Mesodermal cell (in vitro differentiated cells): ENCODE data around the gene EFCAB7.
A peak's percentile ranks its signal among the peaks of the same experiment; 100 is the strongest.
"Not testable (repeated sequence)": the region's sequence is repeated elsewhere in the genome, so short reads cannot be mapped to it uniquely, and the experiment has no call there.

ENCODE experiments used
- H3K27ac ChIP-seq: 2 replicates; pipeline ENCODE4 v1.7.0; 2013; ENCODE audit warnings: mild to moderate bottlenecking, low read depth, low read length, moderate library complexity; ENCODE audit not compliant: severe bottlenecking
- H3K36me3 ChIP-seq: 2 replicates; pipeline ENCODE4 v1.7.1; 2013; ENCODE audit warnings: mild to moderate bottlenecking, low read length, moderate library complexity; ENCODE audit not compliant: control insufficient read depth, insufficient read depth
- H3K4me1 ChIP-seq: one replicate; pipeline ENCODE4 v1.7.1; 2013; ENCODE audit warnings: mild to moderate bottlenecking, low read length; ENCODE audit not compliant: insufficient read depth, control insufficient read depth, poor library complexity, severe bottlenecking
- H3K4me3 ChIP-seq: 2 replicates; pipeline ENCODE4 v1.7.0; 2013; ENCODE audit warnings: low read length, control low read depth, mild to moderate bottlenecking; ENCODE audit not compliant: insufficient read depth, poor library complexity, severe bottlenecking; ENCODE audit errors: extremely low read depth
- H3K9me3 ChIP-seq: 2 replicates; pipeline ENCODE4 v1.7.1; 2013; ENCODE audit warnings: mild to moderate bottlenecking, low read length, moderate library complexity; ENCODE audit not compliant: control insufficient read depth
- WGBS, 2 experiments: methylation state at CpG; one replicate each; pipeline ENCODE4 v1.1.5; 2013; ENCODE audit warnings: missing lambda C conversion rate in 2 of 2; ENCODE audit not compliant: insufficient coverage in 2 of 2; 5-methylcytosine and 5-hydroxymethylcytosine counted together

The EFCAB7 gene

GRCh38 chr1:63586326-63586725 lies 63.0 kb downstream of the EFCAB7 start:
- H3K9me3 ChIP-seq = not testable (repeated sequence)
- WGBS, 2 experiments = 100% methylated on average over 1 of the region's 1 CpG; no CpG with 5 or more reads in 1 of the 2 experiments

GRCh38 chr1:63590166-63590560 lies 66.8 kb downstream of the EFCAB7 start:
- H3K4me1 ChIP-seq = no peaks in the 10 kb centered on the region
- H3K9me3 ChIP-seq = peaks cover 5% of the 10 kb centered on the region
- no peak overlapping the region for H3K27ac ChIP-seq
- H3K36me3 ChIP-seq = no peaks in the 10 kb centered on the region
- no peak overlapping the region for H3K4me3 ChIP-seq
- WGBS, 2 experiments = 88 to 100% methylated on average over 2 of the region's 3 CpGs

More at GRCh38 chr1:63586326-63586725, 63.0 kb downstream of the EFCAB7 start:
- not testable (repeated sequence) for H3K4me1 ChIP-seq, H3K4me3 ChIP-seq, H3K27ac ChIP-seq, H3K36me3 ChIP-seq

- WGBS, 2 experiments = 49 to 63% methylated on average over 10 to 12 of the region's 18 CpGs
- no peaks in the 10 kb centered on the region for H3K4me1 ChIP-seq
- H3K36me3 ChIP-seq = peaks cover 5% of the 10 kb centered on the region
- peak overlapping the region; percentile 65 for H3K27ac ChIP-seq
- H3K4me3 ChIP-seq = peak overlapping the region; percentile 67
- no peaks in the 10 kb centered on the region for H3K9me3 ChIP-seq
These were observed 69.4 kb downstream of the EFCAB7 start for GRCh38 chr1:63592536-63593302.

DNA sequence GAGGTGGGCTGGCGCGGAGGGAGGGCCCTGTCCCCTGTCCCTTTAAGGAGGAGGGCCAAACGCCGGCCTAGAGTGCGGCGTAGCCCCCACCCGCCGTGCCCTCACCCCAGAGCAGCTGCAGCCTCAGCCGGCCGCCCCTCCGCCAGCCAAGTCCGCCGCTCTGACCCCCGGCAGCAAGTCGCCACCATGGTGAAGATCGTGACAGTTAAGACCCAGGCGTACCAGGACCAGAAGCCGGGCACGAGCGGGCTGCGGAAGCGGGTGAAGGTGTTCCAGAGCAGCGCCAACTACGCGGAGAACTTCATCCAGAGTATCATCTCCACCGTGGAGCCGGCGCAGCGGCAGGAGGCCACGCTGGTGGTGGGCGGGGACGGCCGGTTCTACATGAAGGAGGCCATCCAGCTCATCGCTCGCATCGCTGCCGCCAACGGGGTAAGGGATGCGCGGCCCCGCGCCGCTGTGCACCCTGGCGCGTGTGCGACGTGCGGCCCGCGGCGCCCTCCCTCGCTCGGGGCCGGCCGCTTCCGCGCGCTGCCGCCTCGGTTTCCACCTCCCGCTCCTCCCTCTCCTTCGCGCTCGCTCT lies 70.1 kb downstream of the EFCAB7 start, which contains the start of gene PGM1:
Gene PGM1, plus strand, starts transcription at position 109 of the 583 bp plus-strand sequence. Its CDS starts 78 bp downstream, at position 187.
- peak within 1 kb of the TSS; percentile 65 for H3K27ac ChIP-seq
- WGBS, 2 experiments = 0% methylated on average over 43 to 58 of the region's 64 CpGs

GRCh38 chr1:63593886-63594605 lies 70.7 kb downstream of the EFCAB7 start:
- Histone ChIP-seq H3K27ac (no peak overlapping the region), H3K9me3 (no peaks in the 10 kb centered on the region), H3K4me1 (no peaks in the 10 kb centered on the region), H3K4me3 (peak overlapping the region; percentile 67), H3K36me3 (peaks cover 5% of the 10 kb centered on the region)
- 4 to 8% methylated on average over 49 to 53 of the region's 55 CpGs for WGBS, 2 experiments

More for the DNA sequence above, 70.1 kb downstream of the EFCAB7 start, which contains the start of gene PGM1:
- peak within 1 kb of the TSS; percentile 67 for H3K4me3 ChIP-seq
- peaks cover 5% of the 10 kb centered on the region for H3K36me3 ChIP-seq
- no peaks in the 10 kb centered on the region for H3K4me1 ChIP-seq
- H3K9me3 ChIP-seq = no peaks in the 10 kb centered on the region

- Histone ChIP-seq H3K36me3 (peaks cover 5% of the 10 kb centered on the region), H3K4me3 (no peak overlapping the region), H3K9me3 (no peaks in the 10 kb centered on the region), H3K27ac (no peak overlapping the region), H3K4me1 (peaks cover under 1% of the 10 kb centered on the region)
- 83% methylated on average over 1 of the region's 1 CpG; no CpG with 5 or more reads in 1 of the 2 experiments for WGBS, 2 experiments
These were observed 72.1 kb downstream of the EFCAB7 start for GRCh38 chr1:63595435-63595834.

- peaks cover 5% of the 10 kb centered on the region for H3K36me3 ChIP-seq
- no peak overlapping the region for H3K4me3 ChIP-seq
- H3K4me1 ChIP-seq = peaks cover 7% of the 10 kb centered on the region
- WGBS, 2 experiments = 83 to 95% methylated on average over 3 to 4 of the region's 5 CpGs
- H3K27ac ChIP-seq = peak overlapping the region; percentile 73
- H3K9me3 ChIP-seq = no peaks in the 10 kb centered on the region
These were observed 76.5 kb downstream of the EFCAB7 start for GRCh38 chr1:63599799-63600198.

DNA sequence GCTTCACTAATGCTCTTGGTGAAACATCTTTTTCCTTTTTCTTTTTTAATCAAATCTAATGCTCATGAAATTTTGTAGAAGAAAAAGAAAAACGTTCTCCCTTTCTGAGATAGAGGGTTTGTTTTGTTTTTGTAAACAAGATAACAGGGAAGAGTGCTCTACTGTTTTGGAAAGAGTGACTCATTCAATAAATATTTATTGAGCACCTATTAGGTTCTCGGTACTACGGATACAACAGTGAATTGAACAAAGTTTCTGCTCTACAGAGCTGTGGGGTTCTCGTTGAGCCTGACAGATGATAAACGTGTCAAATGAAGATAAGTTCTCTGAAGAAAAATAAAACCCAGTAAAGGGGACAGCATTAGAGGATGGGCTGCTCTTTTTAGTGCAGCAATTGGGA lies 76.9 kb downstream of the EFCAB7 start:
- WGBS, 2 experiments = 57 to 73% methylated on average over 4 of the region's 5 CpGs
- Histone ChIP-seq H3K27ac (peak overlapping the region; percentile 73), H3K4me3 (no peak overlapping the region), H3K9me3 (no peaks in the 10 kb centered on the region), H3K4me1 (peaks cover 7% of the 10 kb centered on the region), H3K36me3 (peaks cover 4% of the 10 kb centered on the region)

GRCh38 chr1:63601061-63601460 lies 77.7 kb downstream of the EFCAB7 start:
- 68 to 69% methylated on average over 3 of the region's 3 CpGs for WGBS, 2 experiments
- Histone ChIP-seq H3K4me3 (no peak overlapping the region), H3K27ac (no peak overlapping the region), H3K36me3 (no peaks in the 10 kb centered on the region), H3K4me1 (peaks cover 7% of the 10 kb centered on the region), H3K9me3 (no peaks in the 10 kb centered on the region)

- Histone ChIP-seq H3K36me3 (no peaks in the 10 kb centered on the region), H3K9me3 (no peaks in the 10 kb centered on the region), H3K4me1 (peaks cover 7% of the 10 kb centered on the region), H3K27ac (peak overlapping the region; percentile 12), H3K4me3 (no peak overlapping the region)
- WGBS, 2 experiments = 55 to 60% methylated on average over 2 of the region's 4 CpGs
These were observed 78.1 kb downstream of the EFCAB7 start for GRCh38 chr1:63601463-63601862.
